KMS-11 (cell line): ENCODE results near the gene AATK.

Source experiments
- H2AFZ ChIP-seq: fragments of 200-600 bp; sonication (generic); 2 replicates; pipeline ENCODE4 v1.6.1; 2016; ENCODE audit warnings: antibody characterized with exemption, mixed run types, low read depth
- H3K27ac ChIP-seq: fragments of 200-600 bp; sonication (generic); 2 replicates; pipeline ENCODE4 v1.6.1; 2016; ENCODE audit warnings: mild to moderate bottlenecking, mixed run types
- H3K27me3 ChIP-seq: fragments of 200-600 bp; sonication (generic); 2 replicates; pipeline ENCODE4 v1.6.1; 2017; ENCODE audit warnings: mild to moderate bottlenecking, low read depth, mixed run types, moderate library complexity; ENCODE audit not compliant: insufficient read depth
- H3K36me3 ChIP-seq: fragments of 200-600 bp; sonication (generic); 2 replicates; pipeline ENCODE4 v1.6.1; 2017; ENCODE audit warnings: mild to moderate bottlenecking, mixed run types; ENCODE audit not compliant: insufficient read depth
- H3K4me1 ChIP-seq: fragments of 200-600 bp; sonication (generic); 2 replicates; pipeline ENCODE4 v1.6.1; 2016; ENCODE audit warnings: mild to moderate bottlenecking, low read depth, mixed run types; ENCODE audit not compliant: poor library complexity, severe bottlenecking
- H3K4me2 ChIP-seq: fragments of 200-600 bp; sonication (generic); 2 replicates; pipeline ENCODE4 v1.7.0; 2016; ENCODE audit warnings: mild to moderate bottlenecking, mixed run types
- H3K4me3 ChIP-seq: fragments of 200-600 bp; sonication (generic); IDR thresholded peaks from 2 replicates; pipeline ENCODE4 v1.6.1; 2017; ENCODE audit warnings: low read depth, low read length, mixed read lengths; ENCODE audit not compliant: insufficient read depth
- H3K79me2 ChIP-seq: fragments of 200-600 bp; sonication (generic); 2 replicates; pipeline ENCODE4 v1.6.1; 2016; ENCODE audit warnings: low read depth, mixed run types; ENCODE audit not compliant: insufficient read depth
- H3K9ac ChIP-seq: fragments of 200-600 bp; sonication (generic); 2 replicates; pipeline ENCODE4 v1.6.1; 2016; ENCODE audit warnings: mild to moderate bottlenecking, mixed run types
- H4K20me1 ChIP-seq: fragments of 200-600 bp; sonication (generic); 2 replicates; pipeline ENCODE4 v1.6.1; 2016; ENCODE audit warnings: mild to moderate bottlenecking, mixed run types; ENCODE audit not compliant: insufficient read depth
- CTCF ChIP-seq: fragments of 200-600 bp; sonication (generic); conservative IDR thresholded peaks from 2 replicates; pipeline ENCODE4 v1.6.1; 2017; ENCODE audit warnings: low read depth, mild to moderate bottlenecking, antibody characterized with exemption, low read length, moderate library complexity, mixed read lengths

AATK gene

GRCh38 chr17:81161972-81162371, 4.0 kb downstream of the AATK start:
- H3K79me2 ChIP-seq, result no peaks in the 10 kb centered on the region
- peaks cover 88% of the 10 kb centered on the region for H3K27me3 ChIP-seq
- no peaks in the 10 kb centered on the region for H4K20me1 ChIP-seq
- no peaks in the 10 kb centered on the region for H3K36me3 ChIP-seq
- no peak for TF ChIP-seq CTCF
- no peak overlapping the region for H3K4me3 ChIP-seq
- H3K4me2 ChIP-seq, result no peak overlapping the region
- H3K9ac ChIP-seq, result no peak overlapping the region
- H2AFZ ChIP-seq, result no peak overlapping the region
- no peaks in the 10 kb centered on the region for H3K4me1 ChIP-seq
- no peak overlapping the region for H3K27ac ChIP-seq

- H3K4me2 ChIP-seq, result no peak overlapping the region
- H3K27me3 ChIP-seq, result peaks cover 88% of the 10 kb centered on the region
Measured at GRCh38 chr17:81161536-81161935, 4.5 kb downstream of the AATK start.

DNA sequence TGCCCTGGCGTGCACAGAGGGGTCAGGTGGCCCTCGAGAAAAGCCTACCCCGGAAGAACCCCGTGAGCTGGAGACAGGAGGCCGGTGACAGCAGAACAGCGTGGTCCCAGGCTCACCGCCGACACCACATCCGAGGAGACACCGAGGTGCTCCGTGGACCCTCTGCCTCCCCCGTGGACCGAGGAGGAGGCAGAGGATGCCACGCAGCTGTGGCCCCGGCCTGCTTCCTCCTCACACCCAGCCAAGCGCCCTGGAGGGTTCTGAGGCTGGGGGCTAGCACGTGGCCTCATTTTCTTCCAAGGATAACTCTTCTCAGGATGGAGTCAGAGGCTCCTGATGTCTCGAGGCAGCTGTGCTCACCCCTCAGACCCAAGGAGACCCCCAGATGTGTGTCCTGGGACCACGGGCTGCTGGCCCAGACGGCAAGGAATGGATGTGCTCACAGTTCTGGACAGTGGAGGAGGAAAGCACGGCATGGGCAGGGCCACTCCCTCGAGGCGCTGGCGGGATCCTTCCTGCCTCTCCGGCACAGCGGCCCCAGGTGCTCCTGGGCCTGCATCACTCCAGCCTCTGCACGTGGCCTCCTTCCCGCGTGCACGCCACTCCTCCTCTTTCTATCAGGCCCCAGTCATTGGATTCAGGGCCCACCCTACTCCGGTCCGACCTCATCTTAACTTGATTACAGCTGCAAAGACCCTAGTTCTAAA, 5.1 kb downstream of the AATK start:
- H2AFZ ChIP-seq, result no peak overlapping the region
- no peak overlapping the region for H3K9ac ChIP-seq
- no peaks in the 10 kb centered on the region for H3K79me2 ChIP-seq
- TF ChIP-seq CTCF, result no peak
- H3K4me1 ChIP-seq, result no peaks in the 10 kb centered on the region
- no peak overlapping the region for H3K4me2 ChIP-seq
- H3K4me3 ChIP-seq, result no peak overlapping the region
- H3K27me3 ChIP-seq, result peaks cover 92% of the 10 kb centered on the region
- no peaks in the 10 kb centered on the region for H3K36me3 ChIP-seq
- H4K20me1 ChIP-seq, result no peaks in the 10 kb centered on the region
- no peak overlapping the region for H3K27ac ChIP-seq

More at GRCh38 chr17:81161536-81161935, 4.5 kb downstream of the AATK start:
- H3K4me3 ChIP-seq, result no peak overlapping the region
- TF ChIP-seq CTCF, result no peak
- H3K27ac ChIP-seq, result no peak overlapping the region
- H4K20me1 ChIP-seq, result no peaks in the 10 kb centered on the region
- H2AFZ ChIP-seq, result no peak overlapping the region
- H3K79me2 ChIP-seq, result no peaks in the 10 kb centered on the region
- H3K4me1 ChIP-seq, result no peaks in the 10 kb centered on the region
- no peaks in the 10 kb centered on the region for H3K36me3 ChIP-seq
- H3K9ac ChIP-seq, result no peak overlapping the region

DNA sequence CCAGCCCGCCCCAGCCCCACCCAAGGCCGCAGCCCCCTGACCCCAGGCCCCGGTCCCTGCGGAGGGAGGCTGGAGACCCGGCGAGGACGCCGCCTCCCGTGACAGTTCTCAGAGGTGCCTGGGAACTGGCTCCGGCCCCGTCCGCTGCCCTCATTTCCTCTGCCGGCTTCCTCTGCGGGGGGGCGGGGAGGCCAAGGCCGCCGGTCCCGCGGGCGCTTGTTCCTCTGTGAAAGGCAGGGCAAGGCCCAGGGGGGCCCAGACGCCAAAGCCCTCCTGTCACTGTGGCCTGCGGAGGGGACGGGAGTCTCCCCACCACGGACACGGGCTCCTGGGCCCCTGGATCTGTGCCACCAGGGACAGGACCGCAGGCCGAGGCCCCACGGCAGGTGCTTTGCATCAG, 5.7 kb downstream of the AATK start:
- no peak overlapping the region for H3K27ac ChIP-seq
- no peak overlapping the region for H2AFZ ChIP-seq
- no peak overlapping the region for H3K9ac ChIP-seq
- H3K4me3 ChIP-seq, result no peak overlapping the region
- no peaks in the 10 kb centered on the region for H3K36me3 ChIP-seq
- no peak overlapping the region for H3K4me2 ChIP-seq
- peaks cover 93% of the 10 kb centered on the region for H3K27me3 ChIP-seq
- no peak for TF ChIP-seq CTCF
- H4K20me1 ChIP-seq, result no peaks in the 10 kb centered on the region
- H3K79me2 ChIP-seq, result no peaks in the 10 kb centered on the region
- no peaks in the 10 kb centered on the region for H3K4me1 ChIP-seq
